ENCODE data around the gene U2AF1L4. TPM values are rescaled to one million over a fixed set of nuclear protein-coding genes. Genes with fewer than 3 reads are reported as not detected.

The U2AF1L4 gene
- total RNA-seq, 2 donors from 2014 or later, result 14.6 to 45.0 TPM

DNA sequence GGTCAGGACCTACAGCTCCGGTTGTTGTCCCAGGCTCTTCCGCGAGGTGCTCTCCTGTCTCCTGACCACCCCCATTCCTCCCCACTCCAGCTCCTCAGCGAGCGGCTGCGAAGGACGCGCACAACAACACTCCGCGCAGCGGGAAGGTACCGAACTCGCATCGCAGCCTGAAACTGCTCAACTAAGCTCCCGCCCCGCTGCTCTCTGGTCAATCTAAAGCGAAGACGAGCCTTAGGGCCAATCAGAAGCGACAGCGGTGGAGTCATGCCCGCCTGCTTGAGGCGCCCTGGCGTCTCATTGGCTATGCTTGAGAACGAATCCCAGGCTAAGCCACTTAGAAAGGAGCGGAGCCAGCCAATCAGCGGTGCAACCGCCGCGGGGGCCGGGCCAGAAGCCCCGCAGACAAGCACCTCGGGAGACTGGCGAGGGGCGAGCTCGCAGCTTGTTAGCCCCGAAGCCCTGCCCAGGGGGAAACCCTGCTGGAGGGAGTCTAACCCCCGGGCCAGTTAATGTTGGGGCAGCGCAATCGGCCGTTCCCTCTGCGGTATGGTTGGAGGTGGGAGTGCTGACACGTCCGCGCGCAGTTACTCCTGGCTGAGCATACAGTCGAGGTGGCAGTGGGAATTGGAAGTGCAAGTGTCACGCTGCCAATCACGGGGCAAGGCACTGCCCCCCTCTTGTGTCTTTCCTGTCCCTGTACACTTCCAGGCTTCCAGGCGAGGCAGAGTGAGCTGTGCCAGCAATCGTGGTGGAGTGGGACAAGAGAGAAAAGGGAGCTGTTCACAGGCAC, 42.8 kb downstream of the U2AF1L4 start:
- Histone ChIP-seq H3K4me1 (replicated peaks) (no peaks in the 10 kb centered on the region), H3K27ac (peak overlapping the region in 1 of 2 donors; percentile 42), H3K4me3 (peak overlapping the region; percentile 40 to 58), H3K36me3 (no peaks in the 10 kb centered on the region), H3K27me3 (replicated peaks; ENCODE audit: insufficient read depth) (no peaks in the 10 kb centered on the region), H3K9me3 (no peaks in the 10 kb centered on the region)
- under 1% methylated on average over 45 of the region's 50 CpGs for WGBS
- TF ChIP-seq, protein P1, sequence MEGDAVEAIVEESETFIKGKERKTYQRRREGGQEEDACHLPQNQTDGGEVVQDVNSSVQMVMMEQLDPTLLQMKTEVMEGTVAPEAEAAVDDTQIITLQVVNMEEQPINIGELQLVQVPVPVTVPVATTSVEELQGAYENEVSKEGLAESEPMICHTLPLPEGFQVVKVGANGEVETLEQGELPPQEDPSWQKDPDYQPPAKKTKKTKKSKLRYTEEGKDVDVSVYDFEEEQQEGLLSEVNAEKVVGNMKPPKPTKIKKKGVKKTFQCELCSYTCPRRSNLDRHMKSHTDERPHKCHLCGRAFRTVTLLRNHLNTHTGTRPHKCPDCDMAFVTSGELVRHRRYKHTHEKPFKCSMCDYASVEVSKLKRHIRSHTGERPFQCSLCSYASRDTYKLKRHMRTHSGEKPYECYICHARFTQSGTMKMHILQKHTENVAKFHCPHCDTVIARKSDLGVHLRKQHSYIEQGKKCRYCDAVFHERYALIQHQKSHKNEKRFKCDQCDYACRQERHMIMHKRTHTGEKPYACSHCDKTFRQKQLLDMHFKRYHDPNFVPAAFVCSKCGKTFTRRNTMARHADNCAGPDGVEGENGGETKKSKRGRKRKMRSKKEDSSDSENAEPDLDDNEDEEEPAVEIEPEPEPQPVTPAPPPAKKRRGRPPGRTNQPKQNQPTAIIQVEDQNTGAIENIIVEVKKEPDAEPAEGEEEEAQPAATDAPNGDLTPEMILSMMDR (IDR thresholded peaks at IDR 0.05), result no peak
- no peak for TF ChIP-seq POLR2A (IDR thresholded peaks at IDR 0.05)
- peak; percentile 90 for TF ChIP-seq POLR2AphosphoS5 (IDR thresholded peaks at IDR 0.05)
- intact Hi-C loops (cut with DNase I), result no loop called here
- peak; percentile 98 for DNase-seq (ENCODE audit: low spot score)

DNA sequence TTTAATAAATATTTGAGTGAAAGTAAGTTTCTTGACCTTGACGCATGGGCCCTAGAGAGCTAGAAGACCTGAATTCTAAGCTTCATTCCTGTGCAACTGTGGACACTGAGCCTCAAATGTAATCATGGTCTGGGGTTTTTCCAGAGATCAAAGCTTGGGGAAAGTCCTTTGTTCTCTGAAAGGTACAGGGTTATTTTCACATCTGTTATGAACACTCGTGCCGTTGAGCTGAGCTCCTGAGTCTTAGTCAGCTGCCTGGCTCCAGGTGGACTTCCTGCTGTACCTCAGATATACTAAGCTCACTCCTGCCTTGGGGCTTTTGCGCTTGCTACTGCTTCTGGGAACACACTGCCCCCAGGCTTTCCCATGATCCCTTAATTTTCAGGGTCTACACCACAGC, 48.4 kb downstream of the U2AF1L4 start:
- Histone ChIP-seq H3K4me3 (no peak overlapping the region), H3K27me3 (replicated peaks; ENCODE audit: insufficient read depth) (no peaks in the 10 kb centered on the region), H3K9me3 (no peaks in the 10 kb centered on the region), H3K4me1 (replicated peaks) (no peaks in the 10 kb centered on the region), H3K27ac (no peak overlapping the region), H3K36me3 (no peaks in the 10 kb centered on the region)
- intact Hi-C loops (cut with DNase I), result no loop called here
- TF ChIP-seq, protein P1 (IDR thresholded peaks at IDR 0.05), result no peak
- no peak for TF ChIP-seq POLR2AphosphoS5 (IDR thresholded peaks at IDR 0.05)
- TF ChIP-seq POLR2A (IDR thresholded peaks at IDR 0.05), result no peak
- WGBS, result 58% methylated on average over 4 of the region's 4 CpGs
- no peak for DNase-seq (ENCODE audit: low spot score)

DNA sequence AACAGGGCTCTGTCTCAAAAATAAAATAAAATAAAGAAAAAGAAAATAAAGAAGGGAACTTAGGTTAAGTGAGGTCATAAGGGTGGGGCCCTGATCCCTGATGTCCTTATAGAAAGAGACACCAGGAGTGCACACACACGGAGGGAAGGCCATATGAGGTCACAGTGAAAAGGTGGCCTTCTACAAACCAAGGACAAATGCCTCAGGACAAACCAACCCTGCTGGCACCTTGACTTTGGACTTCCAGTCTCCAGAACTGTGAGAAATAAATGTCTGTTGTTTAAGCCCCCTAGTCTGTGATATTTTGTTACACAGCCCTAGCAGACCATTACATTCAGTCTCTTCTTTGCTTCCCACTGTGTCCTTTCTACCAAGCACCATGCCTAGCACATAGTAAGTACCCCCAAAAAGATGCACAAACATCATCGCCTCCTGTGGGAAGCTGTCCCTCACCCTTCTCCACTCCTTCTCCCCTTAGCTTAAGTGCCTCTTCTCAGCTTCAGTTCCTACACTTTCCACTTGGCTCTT, 49.3 kb downstream of the U2AF1L4 start:
- H3K27ac ChIP-seq, result no peak overlapping the region
- no peaks in the 10 kb centered on the region for H3K36me3 ChIP-seq
- intact Hi-C loops (cut with DNase I), result no loop called here
- 83% methylated on average over 2 of the region's 2 CpGs for WGBS
- no peak for DNase-seq (ENCODE audit: low spot score)
- no peaks in the 10 kb centered on the region for H3K4me1 ChIP-seq (replicated peaks)
- H3K4me3 ChIP-seq, result no peak overlapping the region
- H3K27me3 ChIP-seq (replicated peaks; ENCODE audit: insufficient read depth), result no peaks in the 10 kb centered on the region
- no peaks in the 10 kb centered on the region for H3K9me3 ChIP-seq
- TF ChIP-seq, protein P1 (IDR thresholded peaks at IDR 0.05), result no peak
- no peak for TF ChIP-seq POLR2A (IDR thresholded peaks at IDR 0.05)

DNA sequence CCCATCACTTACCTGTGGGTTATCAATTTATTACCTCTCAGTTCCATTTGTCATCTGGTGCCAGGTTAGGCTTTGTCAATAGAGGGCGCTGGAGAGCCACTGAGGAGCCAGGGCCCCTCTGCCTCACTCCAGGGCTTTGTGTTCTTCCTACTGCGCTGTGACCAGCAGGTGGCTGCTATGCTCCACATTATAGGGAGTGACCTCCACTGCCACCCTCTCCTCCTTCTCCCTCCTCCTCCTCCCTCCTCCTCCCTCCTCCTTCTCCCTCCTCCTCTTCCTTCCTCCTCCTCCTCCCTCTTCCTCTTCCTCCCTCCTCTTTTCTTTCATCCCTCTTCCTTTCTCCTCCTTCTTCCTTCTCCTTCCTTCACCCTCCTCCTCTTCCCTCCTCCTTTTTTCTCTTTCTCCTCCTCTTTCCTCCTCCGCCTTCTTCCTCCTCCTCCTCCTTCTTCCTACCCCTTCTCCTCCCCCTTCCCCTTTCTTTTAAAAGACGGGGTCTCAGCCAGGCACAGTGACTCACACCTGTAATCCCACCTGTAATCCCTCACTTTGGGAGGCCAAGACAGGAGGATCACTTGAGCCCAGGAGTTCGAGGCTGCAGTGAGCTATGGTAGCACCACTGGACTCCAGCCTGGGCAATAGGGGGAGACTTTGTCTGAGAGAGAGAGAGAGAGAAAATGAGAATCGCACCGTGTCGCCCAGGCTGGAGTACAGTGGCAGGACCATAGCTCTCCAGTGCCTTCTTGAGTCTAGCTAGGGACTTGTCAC, 51.2 kb downstream of the U2AF1L4 start:
- H3K36me3 ChIP-seq, result no peaks in the 10 kb centered on the region
- no peaks in the 10 kb centered on the region for H3K4me1 ChIP-seq (replicated peaks)
- H3K27me3 ChIP-seq (replicated peaks; ENCODE audit: insufficient read depth), result no peaks in the 10 kb centered on the region
- no peak for TF ChIP-seq POLR2A (IDR thresholded peaks at IDR 0.05)
- TF ChIP-seq POLR2AphosphoS5 (IDR thresholded peaks at IDR 0.05), result peak; percentile 83
- TF ChIP-seq, protein P1 (IDR thresholded peaks at IDR 0.05), result peak; percentile 75 to 97 (median 96)
- H3K27ac ChIP-seq, result no peak overlapping the region
- DNase-seq (ENCODE audit: low spot score), result peak; percentile 83
- H3K4me3 ChIP-seq, result no peak overlapping the region
- H3K9me3 ChIP-seq, result no peaks in the 10 kb centered on the region
- intact Hi-C loops (cut with DNase I), result loop anchor here (1.0 kb wide), 1 partner anchor 23 kb away; no protein-coding TSS in a partner anchor
- WGBS, result 31% methylated on average over 8 of the region's 8 CpGs
